GM18870 (cell line): ENCODE measurements around the gene MSI2.

Experiments
- ATAC-seq: cut with Tn5 transposase; IDR thresholded peaks from one replicate; pipeline ENCODE4 v1.9.1; 2021; ENCODE audit warnings: moderate library complexity; ENCODE audit not compliant: unreplicated experiment

MSI2 gene

DNA sequence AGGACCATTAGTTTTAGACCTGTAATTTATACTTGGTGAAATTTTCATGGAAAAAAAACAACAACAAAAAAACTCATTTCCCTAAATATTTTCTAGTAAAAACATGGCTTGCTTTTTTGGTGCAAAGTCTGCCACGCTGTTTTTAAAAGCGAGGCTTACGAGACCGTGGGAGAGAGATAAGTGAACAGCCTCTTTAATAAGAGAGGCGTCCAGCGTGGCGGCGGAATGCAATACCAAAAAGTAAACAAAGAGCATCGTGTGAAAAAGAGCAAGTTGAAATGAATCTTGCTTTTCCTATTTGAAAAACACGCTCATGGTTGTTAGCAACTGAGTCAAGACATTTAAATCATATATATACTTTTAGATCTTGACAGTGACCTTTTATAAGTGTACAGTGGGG lies 10.5 kb upstream of the MSI2 start:
- ATAC-seq: no peak

DNA sequence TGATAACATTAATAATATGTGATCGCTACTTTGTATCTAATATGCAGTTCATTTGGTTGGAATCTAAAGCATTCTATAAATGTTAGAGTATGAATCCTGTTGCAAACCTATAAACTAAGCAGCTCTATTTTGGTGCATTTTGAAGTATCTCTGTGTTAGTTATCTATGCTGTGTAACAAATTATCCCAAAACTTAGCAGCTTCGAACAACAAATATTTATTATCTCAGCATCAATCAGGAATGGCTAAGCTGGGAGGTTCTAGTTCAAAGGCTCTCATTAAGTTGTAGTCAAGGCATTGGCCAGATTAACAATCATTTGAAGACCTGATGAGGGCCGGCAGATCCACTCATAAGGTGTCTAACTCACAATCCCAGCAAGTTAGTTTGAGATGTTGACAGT lies 10.1 kb upstream of the MSI2 start:
- no peak for ATAC-seq

DNA sequence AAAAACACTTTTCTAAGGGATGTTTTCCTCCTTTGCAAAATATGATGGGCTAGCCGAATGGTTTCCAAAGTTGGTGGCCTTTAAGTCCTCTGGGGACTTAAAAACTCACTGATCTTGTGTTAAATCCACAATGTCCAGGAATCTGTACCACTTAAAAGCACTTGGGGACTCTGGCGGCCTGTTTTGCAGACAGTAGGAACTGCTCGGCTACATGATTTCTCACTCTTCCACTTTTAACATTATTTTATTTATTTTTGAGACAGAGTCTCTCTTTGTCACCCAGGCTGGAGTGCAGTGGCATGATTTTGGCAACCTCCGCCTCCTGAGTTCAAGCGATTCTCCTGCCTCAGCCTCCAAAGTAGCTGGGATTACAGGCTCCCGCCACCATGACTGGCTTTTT lies 9.1 kb upstream of the MSI2 start:
- no peak for ATAC-seq

DNA sequence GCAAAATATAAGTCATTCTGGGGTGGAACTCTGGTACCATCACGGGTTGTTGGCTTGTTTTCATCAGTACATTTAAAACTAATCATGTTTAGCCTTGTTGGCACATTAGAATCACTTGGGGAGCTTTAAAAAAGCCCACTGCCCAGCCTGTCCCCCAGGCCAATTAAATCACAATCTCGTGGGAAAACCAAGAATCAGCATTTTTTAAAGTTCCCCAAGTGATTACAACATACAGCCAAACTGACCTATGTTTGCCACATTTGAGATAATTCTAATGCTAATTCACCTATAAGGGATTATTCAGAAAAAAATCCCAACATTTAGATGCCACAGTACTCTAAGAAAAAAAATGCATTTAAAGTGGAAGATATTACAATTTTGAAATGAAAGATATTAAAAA lies 8.4 kb upstream of the MSI2 start:
- ATAC-seq: no peak

DNA sequence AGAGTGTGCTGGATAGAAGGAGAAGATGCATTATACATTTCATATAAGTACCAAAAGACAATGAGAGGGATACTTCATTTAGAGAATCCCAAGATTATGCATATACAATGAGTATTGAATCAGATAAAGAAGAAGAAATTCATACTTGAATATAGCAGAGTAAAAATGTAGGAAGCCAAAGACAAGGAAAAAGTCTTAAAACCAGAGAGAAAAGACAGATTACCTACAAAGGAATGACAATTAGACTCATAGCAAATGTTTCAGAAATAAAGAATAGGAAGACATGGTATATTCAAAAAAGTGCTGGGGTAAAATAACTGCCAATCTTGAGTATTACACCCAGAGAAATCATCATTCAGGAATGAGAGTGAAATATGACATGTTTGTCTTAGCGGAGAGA lies 6.8 kb upstream of the MSI2 start:
- ATAC-seq: no peak

DNA sequence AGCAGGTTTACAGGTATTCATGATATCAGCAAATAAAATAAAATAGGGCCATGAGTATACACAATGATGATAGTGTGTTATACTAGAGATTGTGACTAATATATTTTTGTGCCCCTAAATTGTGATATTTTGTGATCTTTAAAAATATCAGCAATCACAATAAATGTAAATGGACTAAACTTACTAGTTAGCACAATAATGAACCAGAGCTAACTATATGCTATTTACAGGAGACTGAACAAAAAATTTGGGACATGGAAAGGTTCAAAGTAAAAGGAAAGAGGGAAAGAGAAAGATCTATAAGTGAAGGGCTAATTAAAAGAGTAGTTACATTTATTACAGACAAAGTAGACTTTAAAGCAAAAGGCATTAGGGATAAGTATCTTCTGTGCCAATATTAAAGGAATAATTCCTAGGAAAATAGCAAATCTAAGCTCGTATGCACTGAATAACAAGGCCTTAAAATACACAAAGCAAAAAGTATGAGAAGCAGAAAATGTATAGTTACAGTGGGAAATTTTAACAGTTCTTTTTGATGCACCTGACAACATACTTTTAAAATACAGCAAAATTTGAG lies 5.0 kb upstream of the MSI2 start:
- no peak for ATAC-seq

DNA sequence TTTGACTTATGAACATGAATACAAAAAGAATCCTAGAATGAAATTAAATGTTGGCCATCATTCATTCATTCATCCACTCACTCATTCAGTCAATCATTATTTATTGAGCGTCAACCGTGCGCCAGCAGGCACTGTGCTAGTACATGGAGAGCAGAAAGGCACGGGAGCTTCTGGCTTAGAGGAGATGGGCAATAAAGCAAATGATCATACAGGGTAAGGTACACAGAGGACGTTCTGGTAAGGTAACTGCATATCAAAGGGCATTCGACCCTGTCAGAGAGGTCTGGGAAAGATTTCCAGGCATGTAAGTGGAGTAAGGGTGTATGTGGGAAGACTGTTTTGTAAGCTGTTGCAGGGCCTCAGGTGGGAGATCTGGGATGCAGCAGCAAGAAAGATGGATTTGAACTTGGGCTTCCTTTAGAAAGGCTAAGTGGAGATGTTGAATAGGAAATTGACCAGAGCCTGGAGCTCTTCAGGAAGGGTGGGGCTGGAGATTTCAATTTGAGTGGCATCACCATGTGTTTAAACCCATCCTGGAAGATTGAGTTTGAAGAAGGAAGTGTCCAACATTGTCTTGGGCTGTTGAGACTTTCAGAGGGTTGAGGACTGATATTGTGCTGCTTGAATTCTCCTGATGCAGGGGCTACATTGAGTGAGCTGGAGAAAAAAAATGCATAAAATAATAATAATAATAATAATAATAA lies 2.8 kb upstream of the MSI2 start:
- ATAC-seq: no peak

DNA sequence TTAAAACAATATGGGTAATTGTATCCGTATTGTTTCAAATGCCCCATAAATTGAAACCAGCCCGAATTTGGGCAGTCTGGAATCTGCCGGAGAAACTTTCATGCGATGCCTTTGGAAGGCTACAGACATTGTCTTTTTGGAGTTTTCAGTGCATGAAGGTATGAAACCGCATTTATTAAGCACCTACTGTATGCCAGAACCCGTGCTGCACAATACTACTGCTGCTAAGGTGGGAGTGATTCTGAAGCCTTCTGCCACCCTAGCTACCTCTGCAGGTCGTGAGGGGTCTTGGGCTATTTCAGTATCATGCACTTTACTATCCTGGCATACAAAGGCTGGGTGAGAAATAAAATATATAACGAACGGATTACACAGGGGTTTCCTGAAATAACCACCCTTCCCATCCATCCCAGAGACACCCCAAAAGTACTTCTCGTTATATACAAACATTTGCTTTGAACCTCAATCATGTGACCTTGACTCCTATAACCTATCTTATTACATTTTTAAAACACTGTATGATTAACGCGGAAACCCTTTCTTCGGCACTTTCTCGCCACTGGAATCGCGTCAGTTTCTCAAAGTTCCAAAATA lies 1.0 kb upstream of the MSI2 start:
- no peak for ATAC-seq

DNA sequence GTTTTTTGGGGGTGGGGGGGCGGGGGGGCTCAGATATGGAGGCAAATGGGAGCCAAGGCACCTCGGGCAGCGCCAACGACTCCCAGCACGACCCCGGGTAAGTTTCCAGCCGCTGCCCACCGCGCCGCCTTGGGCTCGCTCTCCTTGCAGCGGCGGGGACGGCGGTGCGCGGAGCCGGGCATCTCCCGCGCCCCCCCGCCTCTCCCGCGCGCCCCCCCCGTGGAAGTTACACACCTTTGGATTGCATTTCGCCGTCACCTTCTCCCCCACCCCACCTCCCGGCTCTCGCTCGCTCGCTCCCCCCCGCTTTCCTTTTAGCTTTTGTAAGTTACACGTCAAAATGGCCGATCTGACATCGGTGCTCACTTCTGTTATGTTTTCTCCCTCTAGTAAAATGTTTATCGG lies 387 bp downstream of the MSI2 start:
- no peak for ATAC-seq

DNA sequence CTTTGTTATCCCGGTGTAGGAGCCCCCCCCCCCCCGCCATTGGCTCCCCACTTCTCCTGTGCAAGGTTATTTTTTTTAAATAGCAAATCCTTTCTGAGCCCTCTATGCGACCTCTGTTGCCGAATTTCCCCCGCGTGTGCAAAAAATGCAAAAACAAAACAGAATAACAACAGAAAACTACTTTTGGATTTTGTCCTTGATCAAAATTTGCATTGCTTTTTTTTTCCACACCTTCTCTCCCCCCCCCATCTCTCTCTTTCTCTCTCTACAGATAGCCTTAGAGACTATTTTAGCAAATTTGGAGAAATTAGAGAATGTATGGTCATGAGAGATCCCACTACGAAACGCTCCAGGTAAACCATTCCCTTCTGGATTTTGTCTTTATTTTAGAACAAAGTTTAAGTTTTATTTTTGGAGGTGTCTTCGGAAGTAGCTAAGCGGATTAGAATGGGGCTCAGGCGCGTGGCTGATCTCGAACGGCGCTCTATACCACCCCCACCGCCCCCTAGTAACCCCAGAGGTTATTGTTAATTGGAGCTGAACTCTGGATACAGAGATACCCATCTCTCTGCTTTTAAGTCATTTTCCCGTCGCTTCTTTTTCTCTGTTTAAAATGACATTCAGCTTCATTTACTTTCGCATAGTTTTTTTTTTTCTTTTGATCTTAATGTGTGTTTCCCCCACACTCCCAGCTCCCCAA lies 1.0 kb downstream of the MSI2 start:
- no peak for ATAC-seq

DNA sequence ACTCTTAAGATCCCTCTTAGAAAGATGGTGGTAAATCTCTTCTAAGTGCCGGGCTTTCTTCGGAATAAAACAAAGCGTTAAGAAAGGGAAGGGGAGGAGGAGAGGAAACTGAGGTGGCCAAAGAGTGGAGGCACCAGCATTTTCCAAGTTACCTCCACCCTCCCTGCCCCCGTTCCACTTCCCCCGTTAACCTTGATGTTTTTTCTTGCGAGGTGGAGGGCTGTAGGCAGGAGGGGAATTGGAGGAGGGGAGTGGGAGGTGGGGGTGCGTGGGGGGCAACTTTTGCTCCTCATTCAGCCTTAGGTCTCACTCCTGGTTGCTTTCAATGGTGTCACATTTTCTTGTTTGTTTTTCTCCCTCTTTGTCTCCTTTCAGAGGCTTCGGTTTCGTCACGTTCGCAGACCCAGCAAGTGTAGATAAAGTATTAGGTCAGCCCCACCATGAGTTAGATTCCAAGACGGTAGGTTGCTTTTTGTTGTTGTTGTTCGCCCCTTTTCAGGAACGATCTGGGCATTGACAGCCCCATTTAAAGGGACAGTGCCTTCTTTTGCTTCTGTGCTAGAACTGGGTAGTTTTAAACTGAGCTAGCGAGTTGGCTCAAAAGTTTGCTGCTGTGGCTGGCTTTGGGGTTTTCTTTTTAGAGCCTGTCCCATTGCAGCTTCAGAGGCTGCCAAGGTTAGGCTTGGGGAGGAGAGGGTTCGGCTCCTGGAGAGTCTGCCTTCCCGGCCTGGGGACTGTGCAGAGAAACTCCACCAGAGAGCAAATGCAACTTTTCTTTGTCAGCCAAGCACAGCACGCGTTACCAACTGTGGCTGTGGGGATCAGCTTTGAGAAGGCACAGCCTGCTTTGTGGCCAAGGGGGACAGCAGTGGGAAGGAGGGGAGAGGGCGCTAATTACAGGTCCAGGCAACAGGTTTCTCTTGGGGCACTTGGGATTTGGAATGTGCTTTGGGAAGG lies 1.9 kb downstream of the MSI2 start:
- no peak for ATAC-seq

DNA sequence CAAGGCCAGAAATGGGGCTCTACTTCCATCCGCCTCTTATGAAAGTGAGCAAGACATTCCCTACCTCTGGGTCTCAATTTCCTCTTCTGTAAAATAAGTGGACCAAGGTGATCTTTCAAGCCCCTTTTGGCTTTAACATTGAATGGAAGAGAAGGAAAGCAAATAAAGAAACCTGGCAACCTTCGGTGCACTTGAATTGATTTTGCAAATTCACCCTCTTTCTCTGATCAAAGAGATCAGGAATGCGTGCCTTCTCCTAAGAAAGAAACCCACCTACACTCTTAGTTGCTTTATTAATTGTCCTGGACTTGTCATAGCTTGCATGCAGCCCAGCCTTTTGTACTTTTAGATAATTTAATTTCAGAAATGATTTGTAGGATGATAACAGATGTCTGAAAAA lies 3.0 kb downstream of the MSI2 start:
- ATAC-seq: no peak

DNA sequence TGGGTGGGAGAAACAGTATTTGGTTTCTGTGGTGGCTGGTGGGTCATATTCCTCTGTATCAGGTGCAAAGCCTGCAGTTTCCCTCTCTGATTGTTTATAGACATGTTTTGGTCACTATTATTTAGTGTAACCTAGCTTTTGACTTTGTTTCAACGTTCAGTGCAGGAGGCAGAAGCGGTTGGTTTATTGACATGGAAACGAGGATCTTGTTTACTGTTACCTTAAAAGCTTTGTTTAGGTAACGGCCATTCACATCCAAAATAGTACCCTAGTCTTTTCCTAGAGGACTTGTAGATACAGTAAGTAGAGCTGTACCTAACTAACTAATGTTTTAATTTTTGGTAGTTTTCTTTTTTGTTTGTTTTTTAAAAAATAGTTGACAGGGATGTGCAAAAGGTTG lies 3.5 kb downstream of the MSI2 start:
- no peak for ATAC-seq

DNA sequence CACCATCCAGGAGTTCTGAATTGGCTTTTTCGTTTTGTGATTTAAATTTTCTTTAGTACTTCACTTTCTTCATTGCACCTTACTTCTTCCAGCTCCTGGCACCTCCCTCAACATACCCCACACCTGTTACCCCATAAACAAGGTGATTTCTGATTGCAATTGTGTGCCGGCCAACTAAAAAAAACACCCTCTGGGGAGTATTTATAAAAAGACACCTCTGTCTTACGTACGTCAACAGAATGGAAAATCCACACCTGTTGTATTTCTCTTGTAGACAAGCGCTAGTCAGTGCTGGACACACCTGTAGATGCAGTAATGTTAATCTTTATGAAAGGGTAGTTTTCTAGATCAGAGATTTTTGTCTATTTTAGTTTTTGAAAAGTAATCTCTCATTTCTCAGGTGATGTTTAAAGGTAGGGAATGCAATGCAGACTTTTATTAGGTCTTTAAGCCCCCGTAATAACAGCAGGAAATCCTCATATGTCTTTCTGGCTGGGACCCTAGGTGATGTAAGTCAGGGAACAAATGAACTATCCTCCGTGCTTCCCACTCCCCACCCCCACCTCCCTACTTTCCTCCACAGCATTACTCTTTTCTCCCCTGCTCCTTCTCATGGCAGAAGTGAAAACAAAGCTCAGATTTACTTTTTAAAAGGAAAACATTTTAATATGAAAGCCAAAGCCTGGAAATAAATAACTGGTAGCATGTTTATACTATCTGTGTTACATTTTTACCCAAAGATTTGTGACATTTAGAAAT lies 4.2 kb downstream of the MSI2 start:
- no peak for ATAC-seq

DNA sequence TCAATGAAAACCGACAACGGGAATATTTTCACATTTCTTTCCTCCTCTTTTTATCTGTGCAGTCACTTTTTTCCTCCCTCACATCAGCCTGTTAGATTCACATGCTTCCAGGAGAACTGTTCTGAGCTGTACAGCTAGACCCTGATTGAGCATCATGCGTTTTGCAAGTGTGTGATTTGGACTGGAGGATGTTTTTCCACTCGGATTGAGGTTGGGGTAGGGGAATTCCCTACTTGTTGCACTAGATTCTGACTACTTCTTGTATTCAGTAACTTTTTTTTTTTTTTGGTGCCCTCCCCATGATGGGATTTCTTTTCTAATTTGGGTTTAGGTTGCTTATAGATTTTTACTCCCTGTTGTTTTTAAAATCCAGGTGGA lies 4.8 kb downstream of the MSI2 start:
- ATAC-seq: no peak

DNA sequence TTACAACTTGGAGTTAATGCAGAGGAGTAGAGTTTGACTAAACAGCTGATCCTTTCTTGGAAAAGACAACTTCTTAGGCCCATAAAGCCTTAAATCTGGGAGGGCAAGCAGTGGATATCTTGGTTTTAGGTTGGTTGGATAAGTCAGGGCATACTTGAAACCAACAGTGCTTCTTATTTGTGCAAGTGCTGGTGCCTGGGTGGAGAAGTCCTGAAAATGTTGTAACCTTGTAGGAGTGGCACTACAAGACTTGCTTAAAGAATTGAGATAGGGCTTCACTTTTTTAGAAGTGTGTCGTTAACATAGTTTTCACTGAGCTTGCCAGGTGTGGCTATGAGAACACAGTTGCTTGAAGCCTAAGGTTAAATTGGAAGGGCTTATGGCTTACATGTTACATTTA lies 6.2 kb downstream of the MSI2 start:
- no peak for ATAC-seq

DNA sequence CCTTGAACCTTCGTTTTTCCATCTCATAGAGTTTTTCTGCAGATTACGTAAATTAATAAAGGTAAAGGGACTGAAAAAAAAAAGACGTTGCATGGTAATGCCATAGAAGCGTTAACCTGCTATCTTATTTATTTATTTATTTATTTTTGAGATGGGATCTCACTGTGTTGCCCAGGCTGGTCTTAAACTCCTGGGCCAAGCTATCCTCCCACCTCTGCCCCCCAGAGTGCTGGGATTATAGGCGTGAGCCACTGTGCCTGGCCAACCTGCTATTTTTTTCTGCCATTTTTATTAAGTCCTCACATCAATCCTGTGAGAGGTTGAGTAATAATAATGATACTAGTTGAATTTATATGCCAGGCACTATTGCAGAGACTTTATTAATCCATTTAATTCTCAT lies 7.9 kb downstream of the MSI2 start:
- ATAC-seq: no peak

DNA sequence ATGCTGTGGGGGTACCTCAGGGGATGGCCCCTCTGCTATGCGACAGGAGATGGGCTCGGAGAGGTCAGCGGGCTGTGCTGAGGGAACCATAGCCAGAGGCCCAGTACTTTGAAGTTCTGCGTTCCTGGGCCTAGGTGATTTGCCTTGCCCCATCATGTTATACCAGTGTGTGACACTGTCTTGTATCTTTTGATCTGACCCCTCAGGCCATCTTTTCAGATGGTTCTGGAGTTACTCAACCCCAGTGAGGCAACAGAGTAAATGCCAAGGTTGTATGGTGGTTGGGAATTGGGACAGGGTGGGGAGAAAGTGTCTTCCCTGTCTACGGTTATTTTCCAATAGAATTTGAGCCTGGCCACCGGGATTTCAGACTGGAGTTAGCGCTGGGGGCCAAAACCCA lies 8.5 kb downstream of the MSI2 start:
- ATAC-seq: no peak

DNA sequence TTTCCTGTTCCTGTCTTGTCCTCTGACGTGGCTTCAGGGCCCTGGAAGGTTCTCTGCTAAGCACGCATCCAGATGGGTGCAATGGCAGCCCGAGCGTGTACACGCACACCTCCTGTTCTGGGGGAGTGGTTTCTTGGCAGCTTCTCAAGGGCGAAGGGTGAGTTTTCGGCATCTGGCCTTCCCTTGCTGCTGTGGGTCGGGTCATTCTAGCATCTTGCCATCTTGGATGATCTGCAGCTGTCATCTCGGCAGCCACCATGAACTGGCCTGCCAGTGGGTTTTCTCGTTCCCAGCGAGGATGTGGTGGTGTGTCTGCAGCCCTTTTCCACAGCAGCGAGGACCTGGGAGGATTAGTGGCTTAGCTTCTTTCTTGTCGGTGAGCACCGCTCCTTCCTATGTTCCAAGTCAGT lies 10.6 kb downstream of the MSI2 start:
- no peak for ATAC-seq

DNA sequence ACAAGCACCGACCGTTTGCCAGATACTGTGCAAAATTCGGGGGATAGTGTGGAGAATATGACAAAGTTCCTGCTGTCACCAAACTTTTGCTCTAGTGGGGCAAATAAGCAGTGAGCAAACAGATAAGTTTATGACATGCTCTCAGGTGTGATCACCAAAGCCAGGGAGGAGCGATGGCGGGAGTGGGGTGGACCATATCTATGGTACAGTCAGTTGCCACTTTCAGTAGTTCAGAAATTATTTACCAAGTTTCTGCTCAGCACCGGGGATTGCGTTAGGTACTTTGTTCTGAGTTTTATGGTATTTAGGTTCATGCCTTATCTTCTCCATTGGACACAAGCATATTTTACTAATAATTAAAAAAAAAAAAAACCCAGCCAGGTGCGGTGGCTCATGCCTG lies 11.9 kb downstream of the MSI2 start:
- ATAC-seq: no peak
